ENCODE measurements around the gene COA7.

DNA sequence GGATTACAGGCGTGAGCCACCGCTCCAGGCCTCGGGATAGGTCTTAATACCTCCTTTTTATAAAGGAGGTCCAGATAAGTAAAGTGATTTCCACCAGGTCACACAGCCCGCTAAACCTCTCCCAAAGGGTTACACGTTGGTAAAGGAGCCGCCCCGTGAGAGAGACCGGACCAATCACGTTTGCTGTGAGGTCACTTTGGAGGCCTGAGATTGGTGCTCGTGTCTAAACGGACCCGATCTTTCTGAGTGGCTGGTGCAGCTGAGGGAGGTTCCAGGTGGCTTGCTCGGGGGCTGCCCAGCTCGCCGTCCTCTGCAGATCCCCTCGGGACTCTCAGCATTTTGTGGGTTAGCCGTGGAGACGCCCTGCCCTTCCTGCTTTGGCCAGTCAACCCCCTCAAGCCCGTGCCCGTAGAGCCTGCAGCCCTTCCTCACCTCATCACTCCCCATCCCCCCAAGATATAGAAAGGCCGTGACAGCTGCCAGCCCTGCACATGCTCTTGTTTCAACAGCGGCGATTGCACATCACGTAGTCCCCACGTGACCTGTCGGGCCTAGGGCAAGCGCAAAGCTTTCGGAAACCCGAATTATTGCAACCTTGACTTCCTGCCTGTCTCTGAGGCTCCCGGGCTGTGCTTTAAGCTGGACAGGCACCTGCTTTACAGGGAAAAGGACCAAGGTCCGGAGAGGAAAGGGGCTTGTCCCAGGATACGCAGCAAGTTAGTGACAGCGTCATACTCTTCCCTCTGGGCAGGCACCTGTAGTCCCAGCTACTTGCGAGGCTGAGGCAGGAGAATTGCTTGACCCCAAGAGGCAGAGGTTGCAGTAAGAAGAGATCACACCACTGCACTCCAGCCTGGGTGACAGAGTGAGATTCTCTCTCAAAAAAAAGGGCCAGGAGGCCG lies 5.0 kb upstream of the COA7 start:
- TF ChIP-seq EZH2 (optimal IDR thresholded peaks at IDR 0.05; ENCODE audit: low read depth, low read length): no peak
- TF ChIP-seq, protein P1, sequence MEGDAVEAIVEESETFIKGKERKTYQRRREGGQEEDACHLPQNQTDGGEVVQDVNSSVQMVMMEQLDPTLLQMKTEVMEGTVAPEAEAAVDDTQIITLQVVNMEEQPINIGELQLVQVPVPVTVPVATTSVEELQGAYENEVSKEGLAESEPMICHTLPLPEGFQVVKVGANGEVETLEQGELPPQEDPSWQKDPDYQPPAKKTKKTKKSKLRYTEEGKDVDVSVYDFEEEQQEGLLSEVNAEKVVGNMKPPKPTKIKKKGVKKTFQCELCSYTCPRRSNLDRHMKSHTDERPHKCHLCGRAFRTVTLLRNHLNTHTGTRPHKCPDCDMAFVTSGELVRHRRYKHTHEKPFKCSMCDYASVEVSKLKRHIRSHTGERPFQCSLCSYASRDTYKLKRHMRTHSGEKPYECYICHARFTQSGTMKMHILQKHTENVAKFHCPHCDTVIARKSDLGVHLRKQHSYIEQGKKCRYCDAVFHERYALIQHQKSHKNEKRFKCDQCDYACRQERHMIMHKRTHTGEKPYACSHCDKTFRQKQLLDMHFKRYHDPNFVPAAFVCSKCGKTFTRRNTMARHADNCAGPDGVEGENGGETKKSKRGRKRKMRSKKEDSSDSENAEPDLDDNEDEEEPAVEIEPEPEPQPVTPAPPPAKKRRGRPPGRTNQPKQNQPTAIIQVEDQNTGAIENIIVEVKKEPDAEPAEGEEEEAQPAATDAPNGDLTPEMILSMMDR (IDR thresholded peaks at IDR 0.05; ENCODE audit: low read length): no peak
- no peak for TF ChIP-seq EZH2phosphoT487 (IDR thresholded peaks at IDR 0.05; ENCODE audit: low read length)

Measured in MM.1S (cell line).